SU-DHL-6 (cell line): ENCODE measurements around the gene INSM1.

Experiments
- CTCF ChIP-seq: fragments of 200-600 bp; sonication (generic); IDR thresholded peaks from one replicate; pipeline ENCODE4 v1.5.1; 2017; ENCODE audit warnings: antibody characterized with exemption, mild to moderate bottlenecking, low read length, moderate library complexity; ENCODE audit not compliant: insufficient read depth, poor library complexity, severe bottlenecking
- EZH2phosphoT487 ChIP-seq: fragments of 200-600 bp; sonication (generic), shearing (Covaris generic); conservative IDR thresholded peaks from 2 replicates; pipeline ENCODE4 v1.6.1; 2018; ENCODE audit warnings: mild to moderate bottlenecking, antibody characterized with exemption, low read length, moderate library complexity, mixed read lengths

- TF ChIP-seq CTCF: no peak
- TF ChIP-seq EZH2phosphoT487: no peak
These were observed 38.3 kb upstream of the INSM1 start for GRCh38 chr20:20329564-20329963.
